Measurements from ENCODE around the gene GFM2.
"Not testable (repeated sequence)": the region's sequence is repeated elsewhere in the genome, so short reads cannot be mapped to it uniquely, and the experiment has no call there.

GFM2 gene, protein sequence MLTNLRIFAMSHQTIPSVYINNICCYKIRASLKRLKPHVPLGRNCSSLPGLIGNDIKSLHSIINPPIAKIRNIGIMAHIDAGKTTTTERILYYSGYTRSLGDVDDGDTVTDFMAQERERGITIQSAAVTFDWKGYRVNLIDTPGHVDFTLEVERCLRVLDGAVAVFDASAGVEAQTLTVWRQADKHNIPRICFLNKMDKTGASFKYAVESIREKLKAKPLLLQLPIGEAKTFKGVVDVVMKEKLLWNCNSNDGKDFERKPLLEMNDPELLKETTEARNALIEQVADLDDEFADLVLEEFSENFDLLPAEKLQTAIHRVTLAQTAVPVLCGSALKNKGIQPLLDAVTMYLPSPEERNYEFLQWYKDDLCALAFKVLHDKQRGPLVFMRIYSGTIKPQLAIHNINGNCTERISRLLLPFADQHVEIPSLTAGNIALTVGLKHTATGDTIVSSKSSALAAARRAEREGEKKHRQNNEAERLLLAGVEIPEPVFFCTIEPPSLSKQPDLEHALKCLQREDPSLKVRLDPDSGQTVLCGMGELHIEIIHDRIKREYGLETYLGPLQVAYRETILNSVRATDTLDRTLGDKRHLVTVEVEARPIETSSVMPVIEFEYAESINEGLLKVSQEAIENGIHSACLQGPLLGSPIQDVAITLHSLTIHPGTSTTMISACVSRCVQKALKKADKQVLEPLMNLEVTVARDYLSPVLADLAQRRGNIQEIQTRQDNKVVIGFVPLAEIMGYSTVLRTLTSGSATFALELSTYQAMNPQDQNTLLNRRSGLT

DNA sequence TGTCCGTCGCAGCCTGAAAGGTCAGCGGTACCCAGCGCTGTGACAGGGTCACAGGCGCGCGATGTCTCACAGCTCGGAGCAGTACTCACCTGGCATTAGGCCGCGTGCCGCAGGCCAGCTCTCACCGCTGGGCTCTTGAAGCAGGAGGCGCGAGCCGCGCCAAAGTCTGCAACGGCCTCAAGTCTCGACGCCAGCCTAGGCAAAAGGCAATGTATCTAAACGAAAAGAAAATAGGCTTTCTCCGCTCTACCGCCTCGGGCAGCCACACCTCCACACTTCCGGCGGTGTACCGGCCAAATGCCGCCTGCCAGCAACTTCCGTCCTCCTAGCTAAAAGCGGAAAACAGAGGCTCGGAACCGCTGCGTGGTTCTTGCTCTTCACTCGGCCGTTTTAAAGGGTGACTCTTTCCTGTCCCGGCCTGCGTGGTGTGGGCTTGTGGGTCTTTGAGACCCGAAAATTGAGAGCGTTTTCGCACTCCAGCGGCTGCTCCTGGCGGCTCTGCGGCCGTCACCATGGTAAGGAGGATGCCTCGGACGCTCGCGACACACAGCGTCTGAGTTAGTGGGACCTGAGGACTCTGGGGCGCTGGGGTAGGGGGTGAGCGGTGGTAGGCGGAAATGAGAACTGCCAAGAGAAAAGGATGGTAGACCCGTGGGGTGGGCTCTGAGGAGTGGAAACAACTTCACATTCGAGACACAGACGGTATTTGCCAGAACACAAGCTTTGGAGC, at the start of gene GFM2, which contains the start of gene NSA2:
GFM2 (minus strand) TSS at position 269 of the 730 bp plus-strand sequence. CDS start 3,375 bp downstream, outside the sequence.
NSA2 (plus strand) TSS at position 401 of the 730 bp plus-strand sequence; CDS start at position 513, 112 bp downstream.
- peak; percentile 96 for DNase-seq (ENCODE audit: low spot score)

DNA sequence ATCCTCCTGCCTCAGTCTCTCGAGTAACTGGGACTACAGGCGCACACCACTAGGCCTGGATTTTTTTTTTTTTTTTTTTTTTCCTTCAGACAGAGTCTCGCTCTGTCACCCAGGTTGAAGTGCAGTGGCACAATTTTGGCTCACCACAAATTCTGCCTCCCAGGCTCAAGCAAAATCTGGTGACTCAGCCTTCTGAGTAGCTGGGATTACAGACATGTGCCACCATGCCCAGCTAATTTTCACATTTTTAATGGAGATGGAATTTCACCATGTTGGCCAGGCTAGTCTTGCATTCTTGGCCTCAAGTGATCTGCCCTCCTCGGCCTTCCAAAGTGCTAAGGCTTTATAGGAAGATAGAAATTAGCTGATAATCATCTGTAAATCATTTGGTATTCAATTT, 44.0 kb upstream of the GFM2 start:
- DNase-seq (ENCODE audit: low spot score), result no peak

DNA sequence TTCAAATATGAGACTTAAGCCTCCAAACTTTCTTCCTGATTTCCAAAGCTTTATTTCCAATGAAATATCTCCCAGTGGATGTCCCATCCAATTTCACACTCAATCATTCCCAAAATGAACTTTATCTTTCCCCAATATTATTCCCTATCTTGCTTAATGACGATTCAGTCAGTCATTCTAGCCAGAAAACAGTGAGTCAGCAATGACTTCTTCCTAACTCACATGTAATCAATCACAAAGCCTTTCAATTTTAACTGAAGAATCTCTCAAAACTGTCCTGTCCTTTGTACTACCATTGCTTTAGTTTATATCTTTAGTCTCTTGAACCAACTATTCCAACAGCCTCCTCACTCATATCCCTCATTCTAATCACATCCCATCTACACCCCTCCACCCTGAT, 35.0 kb upstream of the GFM2 start:
- no peak for DNase-seq (ENCODE audit: low spot score)

DNA sequence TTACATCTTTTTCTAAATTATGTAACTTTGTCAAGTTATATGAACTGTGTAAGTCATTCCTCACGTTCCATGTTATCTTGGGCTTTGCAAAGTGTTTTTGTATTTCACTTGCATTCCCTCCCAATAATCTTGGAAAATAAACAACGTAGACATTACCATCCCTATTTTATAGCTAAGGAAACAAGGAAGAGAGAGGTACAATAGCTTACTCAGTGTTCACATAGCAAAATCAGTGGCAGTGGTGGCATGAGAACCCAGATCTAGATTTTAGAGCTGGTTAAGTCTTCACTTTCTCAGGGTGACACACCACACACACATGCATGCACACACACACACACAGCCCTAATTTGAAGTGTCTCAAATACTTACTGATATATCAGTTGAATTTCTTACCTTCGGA, 34.3 kb upstream of the GFM2 start:
- DNase-seq (ENCODE audit: low spot score), result no peak

DNA sequence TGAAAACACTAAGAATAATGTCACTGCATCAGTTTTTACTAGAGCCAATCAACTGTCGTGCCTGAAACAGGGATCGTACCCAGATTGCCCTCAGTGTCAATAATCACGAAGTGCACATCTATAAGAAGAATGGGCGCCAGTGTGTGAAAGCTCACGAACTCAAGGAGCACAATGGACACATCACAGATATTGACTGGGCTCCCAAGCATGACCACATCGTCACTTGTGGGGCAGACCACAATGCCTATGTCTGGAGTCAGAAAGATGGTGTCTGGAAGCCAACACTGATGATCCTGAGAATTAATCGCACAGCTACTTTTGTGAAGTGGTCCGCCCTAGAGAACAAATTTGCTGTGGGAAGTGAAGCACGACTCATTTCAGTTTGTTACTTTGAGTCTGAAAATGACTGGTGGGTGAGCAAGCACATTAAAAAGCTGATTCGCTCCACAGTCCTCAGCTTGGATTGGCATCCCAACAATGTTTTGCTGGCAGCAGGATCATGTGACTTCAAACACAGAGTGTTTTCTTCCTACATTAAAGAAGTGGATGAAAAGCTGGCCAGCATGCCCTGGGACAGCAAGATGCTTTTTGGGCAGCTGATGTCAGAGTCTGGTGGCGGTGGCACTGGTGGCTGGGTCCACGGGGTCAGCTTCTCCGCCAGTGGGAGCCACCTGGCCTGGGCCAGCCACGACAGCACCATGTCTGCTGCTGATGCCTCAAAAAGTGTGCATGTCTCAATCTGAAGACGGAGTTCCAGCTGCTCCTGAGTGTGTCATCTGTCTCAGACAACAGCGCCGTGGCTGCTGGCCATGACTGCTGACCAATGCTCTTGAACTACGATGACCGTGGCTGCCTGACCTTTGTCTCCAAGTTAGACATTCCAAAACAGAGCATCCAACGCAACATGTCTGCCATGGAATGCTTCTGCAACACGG, 32.3 kb upstream of the GFM2 start:
- no peak for DNase-seq (ENCODE audit: low spot score)

DNA sequence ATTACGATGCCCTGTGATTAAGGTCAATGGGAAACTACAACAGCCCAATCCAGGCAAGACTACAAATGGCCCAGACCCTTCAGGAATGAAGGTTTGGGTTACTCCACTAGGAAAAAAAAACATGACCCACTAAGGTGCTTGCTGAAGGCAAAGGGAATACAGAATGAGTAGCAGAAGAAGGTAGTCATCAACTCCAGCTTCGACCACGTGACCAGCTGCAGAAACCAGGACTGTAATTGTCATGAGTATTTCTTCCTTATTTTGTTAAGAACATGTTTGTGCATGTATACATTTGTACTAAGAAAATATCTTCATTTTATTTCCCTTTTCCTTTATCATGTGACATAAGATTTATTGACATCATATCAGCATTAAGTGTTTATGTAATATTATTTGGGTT, 24.8 kb upstream of the GFM2 start:
- not testable (repeated sequence) for DNase-seq (ENCODE audit: low spot score)

DNA sequence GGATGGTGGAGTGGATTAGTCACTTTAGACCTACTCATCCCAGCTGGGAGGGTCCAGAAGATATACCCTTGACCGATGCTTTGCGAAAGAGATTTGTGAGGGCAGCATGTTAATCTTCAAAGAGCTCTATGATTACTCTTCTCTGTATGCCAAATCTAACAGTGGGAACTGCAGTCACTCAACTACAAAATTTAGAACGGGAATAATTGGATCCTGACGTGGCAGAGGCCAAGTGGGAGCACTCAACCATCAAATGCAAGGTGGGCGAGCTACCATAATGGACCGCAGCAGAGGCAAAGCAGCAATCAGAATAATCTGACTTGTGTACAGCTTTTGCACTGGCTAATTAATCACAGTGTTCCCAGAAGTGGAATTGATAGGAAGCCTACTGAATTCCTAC, 20.5 kb upstream of the GFM2 start:
- no peak for DNase-seq (ENCODE audit: low spot score)

DNA sequence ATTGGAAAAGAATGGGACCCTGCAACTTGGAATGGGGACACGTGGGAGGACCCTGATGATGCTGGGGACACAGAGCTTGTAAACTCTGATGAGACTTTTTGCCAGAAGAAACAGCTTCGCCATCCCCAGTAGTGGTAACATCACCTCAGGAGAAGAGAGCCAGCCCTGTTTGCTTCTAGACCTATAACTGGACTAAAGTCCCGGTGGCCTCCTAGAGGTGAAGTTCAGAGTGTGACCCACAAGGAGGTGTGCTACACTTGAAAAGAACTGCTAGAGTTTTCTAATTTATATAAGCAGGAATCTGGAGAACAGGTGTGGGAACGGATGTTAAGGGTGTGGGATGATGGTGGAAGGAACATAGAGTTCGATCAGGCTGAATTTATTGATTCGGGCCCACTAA, 19.9 kb upstream of the GFM2 start:
- no peak for DNase-seq (ENCODE audit: low spot score)

DNA sequence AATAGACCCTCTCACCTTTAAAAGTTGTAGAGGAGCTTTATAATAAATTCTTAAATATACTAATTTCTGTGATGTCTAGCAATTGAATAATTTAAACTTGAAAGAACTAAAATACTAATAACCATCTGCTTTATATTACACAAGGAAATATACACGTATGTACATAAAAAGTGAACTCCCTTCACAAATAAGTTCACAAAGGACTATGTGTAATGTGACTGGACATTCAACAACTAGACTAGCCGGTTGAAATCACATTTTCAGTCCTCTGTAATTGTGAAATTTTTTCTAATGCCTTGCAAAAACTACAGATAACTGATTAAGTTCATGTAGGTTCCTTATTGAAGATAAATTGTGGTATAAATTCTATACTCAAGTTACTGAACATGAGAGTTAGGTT, 11.7 kb upstream of the GFM2 start:
- no peak for DNase-seq (ENCODE audit: low spot score)

DNA sequence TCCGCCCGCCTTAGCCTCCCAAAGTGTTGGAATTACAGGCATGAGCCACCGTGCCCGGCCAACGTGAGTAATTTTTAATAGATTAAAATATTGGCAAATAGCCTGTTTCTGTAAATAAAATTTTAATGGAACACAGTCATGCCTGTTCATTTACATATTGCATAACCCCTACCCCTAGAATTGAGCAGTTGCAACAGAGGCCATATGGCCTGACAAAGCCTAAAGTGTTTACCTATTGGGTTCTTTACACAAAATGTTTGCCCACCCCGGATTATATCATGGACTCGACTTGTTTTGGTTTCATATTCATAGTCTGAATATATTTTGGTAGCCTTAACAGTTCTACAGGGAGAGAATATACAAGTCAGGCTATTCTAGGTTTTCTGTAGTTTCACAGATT, 5.4 kb upstream of the GFM2 start:
- DNase-seq (ENCODE audit: low spot score), result no peak

DNA sequence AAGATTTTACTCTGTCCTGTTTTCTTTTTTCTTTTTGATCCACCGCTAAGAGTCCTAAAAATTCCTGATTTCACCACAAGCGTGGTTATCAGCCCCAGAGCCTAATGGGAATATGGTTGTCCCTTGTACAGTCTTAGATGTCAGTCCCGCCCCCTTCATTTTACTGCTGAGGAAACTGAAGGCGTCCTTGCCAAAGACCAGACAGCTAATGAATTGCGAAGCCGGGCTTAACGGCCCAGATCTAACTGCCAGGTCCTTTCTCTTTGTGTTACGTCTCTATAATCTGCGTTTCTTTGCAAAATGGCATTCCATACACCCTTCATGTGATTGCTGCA, 629 bp upstream of the GFM2 start:
- DNase-seq (ENCODE audit: low spot score), result peak; percentile 69

DNA sequence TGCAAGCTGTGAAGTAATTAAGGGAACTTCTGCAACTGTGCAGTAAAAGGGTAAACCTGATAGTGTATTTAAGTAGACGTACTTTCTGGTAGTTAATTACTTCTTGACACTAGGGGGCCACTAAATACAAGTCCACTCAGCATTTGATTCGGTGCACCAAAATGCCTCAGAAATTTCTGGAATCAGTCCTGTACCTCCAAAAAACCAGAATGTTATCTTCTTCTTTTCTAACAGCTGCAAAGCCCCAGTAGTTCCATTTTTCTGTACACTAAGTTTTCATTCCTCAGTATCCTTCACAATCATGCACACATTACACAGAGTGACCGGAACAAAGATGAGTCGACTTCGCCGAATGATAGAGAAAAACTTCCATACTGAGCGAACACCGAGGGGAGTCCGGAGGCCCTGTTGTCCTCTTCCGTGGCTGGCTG, 484 bp downstream of the GFM2 start:
- peak; percentile 79 for DNase-seq (ENCODE audit: low spot score)

DNA sequence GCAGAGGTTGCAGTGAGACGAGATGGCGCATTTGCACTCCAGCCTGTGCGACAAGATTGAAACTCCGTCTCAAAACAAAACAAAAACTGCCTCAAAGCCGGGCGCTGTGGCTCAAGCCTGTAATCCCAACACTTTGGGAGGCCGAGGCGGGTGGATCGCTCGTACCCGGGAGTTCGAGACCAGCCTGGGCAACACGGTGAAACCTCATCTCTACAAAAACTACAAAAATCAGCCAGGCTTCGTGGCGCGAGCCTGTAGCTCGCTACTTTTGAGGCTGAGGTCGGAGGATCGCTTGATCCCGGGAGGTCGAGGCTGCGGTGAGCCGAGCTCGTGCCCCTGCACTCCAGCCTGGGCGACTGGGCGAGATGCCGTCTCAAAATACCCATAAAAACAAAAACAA, 988 bp downstream of the GFM2 start:
- no peak for DNase-seq (ENCODE audit: low spot score)

DNA sequence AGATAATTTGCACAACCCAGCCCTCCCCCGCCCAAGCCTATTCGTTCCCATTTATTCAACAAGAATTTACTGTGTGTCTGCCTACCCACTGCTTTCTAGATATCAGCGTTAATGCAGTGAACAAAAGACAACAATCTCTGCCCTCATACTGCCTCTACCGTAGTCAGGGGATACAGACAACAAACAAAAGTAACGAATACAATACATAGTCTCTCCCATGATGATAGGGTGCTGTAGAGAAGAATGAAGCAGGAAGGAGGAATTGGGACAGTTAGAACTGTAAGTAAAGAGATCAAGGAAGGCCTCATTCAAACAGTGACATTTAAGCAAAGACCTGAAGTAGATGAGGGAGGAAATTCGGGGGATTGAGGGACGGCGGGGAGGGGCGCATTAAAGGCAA, 1.7 kb downstream of the GFM2 start:
- DNase-seq (ENCODE audit: low spot score), result peak; percentile 4

DNA sequence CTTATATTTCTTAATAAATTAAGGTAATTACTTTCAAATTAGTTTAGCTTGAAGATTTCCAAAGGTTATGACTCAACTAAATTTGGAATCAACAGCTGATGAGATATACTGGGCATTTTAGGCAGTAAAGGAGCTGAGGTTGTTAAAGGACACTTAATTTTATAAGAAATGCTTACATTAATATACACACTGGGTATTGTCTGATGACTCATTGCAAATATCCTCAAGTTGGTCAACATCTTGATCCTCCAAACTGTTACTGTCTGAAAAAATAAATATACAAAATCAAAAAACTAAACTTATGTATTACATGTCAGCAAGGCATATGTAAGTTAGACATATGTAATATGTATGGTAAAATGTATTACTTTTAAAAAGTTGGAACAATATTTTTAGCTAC, 3.4 kb downstream of the GFM2 start:
- no peak for DNase-seq (ENCODE audit: low spot score)

DNA sequence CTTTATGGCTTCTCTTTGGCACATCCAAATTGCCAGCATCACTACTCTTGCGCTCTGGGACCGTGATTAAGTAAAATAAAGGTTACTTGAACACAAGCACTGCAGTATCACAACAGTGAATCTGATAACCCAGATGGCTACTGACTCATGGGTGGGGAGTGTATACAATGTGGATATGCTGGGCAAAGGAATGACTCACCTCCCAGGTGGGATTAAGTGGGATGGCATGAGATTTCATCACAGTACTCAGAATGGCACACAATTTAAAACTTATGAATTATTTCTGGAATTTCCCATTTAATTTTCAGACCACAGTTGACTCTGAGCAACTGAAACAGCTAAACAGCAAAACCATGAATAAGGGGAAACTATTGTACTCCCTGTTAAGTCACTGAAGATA, 4.3 kb downstream of the GFM2 start:
- no peak for DNase-seq (ENCODE audit: low spot score)

DNA sequence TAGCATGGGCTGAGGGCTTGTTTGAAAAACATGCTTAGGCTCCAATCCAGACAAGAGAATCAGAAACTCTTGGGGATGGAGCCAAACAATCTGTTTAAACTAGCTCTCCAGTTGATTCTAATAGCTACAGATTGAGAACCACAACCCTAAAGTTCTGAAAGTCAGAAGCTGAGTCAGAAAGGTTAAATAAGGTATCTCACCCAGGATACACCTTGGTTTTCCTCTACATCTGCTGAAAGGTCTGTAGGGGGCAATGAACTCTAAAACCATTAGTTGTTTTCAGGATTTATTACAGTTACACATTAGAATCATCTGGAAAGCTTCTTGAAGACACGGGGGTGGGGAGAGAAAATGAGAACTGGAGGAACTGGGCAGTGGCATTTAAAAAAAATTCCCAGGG, 5.7 kb downstream of the GFM2 start:
- DNase-seq (ENCODE audit: low spot score), result no peak

DNA sequence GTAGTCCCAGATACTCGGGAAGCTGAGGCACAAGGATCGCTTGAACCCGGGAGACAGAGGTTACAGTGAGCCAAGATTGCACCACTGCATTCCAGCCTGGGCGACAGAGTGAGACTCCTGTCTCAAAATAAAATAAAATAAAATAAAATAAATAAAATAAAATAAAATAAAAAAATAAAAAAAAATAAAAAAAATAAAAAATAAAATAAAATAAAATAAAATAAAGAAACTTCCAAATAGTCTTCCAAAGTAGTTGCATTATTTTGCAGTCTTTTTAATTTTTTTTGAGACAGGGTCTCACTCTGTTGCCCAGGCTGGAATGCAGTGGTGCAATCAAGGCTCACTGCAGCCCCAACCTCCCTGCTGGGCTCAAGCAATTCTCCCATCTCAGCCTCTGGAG, 18.2 kb downstream of the GFM2 start:
- DNase-seq (ENCODE audit: low spot score), result not testable (repeated sequence)

DNA sequence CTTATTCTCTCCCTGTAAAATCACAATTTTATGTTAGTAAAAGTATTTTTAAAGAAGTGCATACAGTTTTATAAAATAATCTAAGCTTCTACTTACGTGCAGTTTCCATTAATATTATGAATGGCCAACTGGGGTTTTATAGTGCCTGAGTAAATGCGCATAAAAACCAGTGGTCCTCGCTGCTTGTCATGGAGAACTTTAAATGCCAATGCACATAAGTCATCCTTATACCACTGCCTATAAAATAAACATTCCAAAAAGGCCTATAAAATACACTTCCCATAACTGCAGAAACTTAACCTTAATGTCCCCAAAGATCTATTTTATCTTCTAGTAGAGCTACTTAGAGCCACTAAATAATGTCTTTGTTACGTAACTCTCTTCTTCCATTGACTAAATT, 28.5 kb downstream of the GFM2 start:
- no peak for DNase-seq (ENCODE audit: low spot score)

DNA sequence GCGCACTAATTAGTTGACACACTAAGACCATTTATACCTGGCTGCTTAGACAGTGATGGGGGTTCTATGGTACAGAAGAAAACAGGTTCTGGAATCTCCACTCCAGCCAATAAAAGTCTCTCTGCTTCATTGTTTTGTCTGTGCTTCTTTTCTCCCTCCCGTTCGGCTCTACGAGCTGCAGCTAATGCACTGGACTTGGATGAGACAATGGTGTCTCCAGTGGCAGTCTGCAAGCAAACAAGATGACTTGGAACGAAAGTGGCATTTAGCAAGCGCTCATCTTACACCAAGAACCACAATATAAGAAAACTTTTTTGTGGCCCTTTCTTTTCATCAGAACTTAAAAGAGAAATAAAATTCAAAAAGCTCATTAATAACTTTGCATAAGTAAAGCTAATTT, 30.2 kb downstream of the GFM2 start:
- no peak for DNase-seq (ENCODE audit: low spot score)

DNA sequence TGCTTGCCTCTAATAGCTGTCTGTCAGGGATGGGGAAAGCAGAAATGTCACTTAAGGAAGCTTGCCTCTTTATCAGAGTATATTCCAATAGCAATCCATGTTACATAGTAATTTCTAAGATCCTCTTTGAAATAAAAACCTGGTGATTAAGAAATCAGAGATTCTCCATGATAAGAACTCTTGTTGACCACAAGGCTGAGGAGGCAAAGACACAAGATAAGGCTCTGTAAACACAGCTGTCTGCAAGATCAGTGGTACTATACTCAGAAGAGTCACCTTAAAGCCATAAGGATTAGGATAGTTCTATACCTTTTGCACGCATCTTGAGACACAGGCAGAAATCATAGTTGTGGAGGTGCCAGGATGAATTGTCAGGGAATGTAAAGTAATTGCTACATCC, 41.6 kb downstream of the GFM2 start:
- DNase-seq (ENCODE audit: low spot score), result no peak

DNA sequence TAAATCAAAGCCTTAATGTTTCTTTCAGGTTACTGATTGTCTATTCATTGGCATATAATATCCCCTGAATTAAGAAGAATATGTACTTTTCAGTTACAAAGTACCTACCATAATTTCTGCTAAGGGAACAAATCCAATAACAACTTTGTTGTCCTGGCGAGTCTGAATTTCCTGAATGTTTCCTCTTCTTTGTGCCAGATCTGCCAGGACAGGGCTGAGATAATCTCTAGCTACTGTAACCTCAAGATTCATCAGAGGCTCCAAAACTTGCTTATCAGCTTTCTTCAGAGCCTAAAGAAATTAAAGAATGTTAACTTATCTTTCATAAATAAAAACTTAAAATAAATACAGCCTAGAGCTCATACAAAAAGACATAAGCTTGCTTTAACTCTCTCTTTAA, 44.6 kb downstream of the GFM2 start:
- DNase-seq (ENCODE audit: low spot score), result no peak

Data from NAMALWA (cell line).